ENCODE results near the gene SLC23A1. TPM values are rescaled to one million over a fixed set of nuclear protein-coding genes. Genes with fewer than 3 reads are reported as not detected.

SLC23A1 gene
- total and polyA plus RNA-seq, 2 of the 13 experiments (the other 11 are each of a cell fraction or from before 2014, with no cell fraction given) = 6.0 to 6.6 TPM

DNA sequence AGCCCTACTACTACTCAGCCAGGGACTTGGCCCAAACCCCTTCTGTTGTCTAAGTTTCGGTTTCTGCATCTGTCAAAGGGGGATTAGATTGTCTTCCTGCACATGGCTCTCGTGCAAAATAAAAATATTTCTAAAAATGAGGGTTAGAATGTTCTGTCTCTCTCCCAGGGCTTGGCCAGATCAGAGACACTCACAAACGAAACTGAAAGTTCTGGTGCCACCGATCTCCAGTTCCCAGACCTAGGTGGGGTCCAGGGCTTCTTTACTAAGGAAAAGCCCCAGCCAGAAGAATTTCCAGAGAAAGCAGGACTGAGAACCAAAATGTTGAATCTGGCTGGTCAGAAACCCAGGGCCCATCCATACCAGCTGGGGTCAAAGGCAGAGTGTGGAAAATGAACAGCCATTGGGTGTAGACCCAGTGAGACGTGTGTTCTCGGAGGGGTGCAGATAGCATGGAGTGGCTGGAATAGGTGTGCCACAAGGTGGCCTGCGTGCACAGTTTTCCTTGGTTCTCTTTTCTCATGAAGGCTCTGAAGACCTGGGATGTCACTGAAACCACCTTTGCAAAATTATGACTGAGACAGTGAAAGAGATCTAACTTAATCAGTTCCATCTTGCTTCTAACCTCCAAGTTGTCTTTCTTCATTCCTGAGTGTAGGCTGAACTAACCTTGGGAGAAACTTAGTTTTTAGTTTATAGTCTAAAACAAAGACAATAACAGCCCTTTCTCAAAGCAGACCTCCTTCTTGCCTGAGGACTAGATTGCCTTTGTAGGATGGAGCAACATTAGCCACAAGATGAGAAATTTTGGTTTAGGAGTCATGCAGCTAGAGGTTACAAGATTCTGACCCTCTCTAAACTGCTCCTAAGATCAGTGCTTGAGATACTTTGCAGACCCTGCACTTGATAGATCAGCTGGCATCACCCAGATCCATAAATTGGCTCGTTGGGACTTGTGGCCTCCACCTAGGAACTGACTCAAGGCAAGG is 2.3 kb upstream of the SLC23A1 start (continued):
- no peak for TF ChIP-seq NONO (IDR thresholded peaks at IDR 0.05)
- no peak for TF ChIP-seq NONO (CRISPR knock-in tag; conservative IDR thresholded peaks at IDR 0.05)
- TF ChIP-seq, protein P1, sequence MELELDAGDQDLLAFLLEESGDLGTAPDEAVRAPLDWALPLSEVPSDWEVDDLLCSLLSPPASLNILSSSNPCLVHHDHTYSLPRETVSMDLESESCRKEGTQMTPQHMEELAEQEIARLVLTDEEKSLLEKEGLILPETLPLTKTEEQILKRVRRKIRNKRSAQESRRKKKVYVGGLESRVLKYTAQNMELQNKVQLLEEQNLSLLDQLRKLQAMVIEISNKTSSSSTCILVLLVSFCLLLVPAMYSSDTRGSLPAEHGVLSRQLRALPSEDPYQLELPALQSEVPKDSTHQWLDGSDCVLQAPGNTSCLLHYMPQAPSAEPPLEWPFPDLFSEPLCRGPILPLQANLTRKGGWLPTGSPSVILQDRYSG (CRISPR knock-in tag; IDR thresholded peaks at IDR 0.05) = no peak
- peak; percentile 64 for TF ChIP-seq RAD21 (CRISPR knock-in tag; IDR thresholded peaks at IDR 0.05)
- no peak for TF ChIP-seq HOXA9 (CRISPR knock-in tag; IDR thresholded peaks at IDR 0.05; ENCODE audit: borderline replicate concordance)
- TF ChIP-seq CENPT (CRISPR knock-in tag; IDR thresholded peaks at IDR 0.05; ENCODE audit: low read depth) = no peak
- TF ChIP-seq, protein P2, sequence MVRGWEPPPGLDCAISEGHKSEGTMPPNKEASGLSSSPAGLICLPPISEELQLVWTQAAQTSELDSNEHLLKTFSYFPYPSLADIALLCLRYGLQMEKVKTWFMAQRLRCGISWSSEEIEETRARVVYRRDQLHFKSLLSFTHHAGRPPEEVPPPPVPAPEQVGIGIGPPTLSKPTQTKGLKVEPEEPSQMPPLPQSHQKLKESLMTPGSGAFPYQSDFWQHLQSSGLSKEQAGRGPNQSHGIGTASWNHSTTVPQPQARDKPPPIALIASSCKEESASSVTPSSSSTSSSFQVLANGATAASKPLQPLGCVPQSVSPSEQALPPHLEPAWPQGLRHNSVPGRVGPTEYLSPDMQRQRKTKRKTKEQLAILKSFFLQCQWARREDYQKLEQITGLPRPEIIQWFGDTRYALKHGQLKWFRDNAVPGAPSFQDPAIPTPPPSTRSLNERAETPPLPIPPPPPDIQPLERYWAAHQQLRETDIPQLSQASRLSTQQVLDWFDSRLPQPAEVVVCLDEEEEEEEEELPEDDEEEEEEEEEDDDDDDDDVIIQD (CRISPR knock-in tag; IDR thresholded peaks at IDR 0.05; ENCODE audit: low read depth) = 0 out of 2 replicates have a peak, but pooled peaks have one; percentile 14
- TF ChIP-seq TCF7L2 (IDR thresholded peaks at IDR 0.05; ENCODE audit: low read depth, low read length) = no peak
- TF ChIP-seq, protein P3, sequence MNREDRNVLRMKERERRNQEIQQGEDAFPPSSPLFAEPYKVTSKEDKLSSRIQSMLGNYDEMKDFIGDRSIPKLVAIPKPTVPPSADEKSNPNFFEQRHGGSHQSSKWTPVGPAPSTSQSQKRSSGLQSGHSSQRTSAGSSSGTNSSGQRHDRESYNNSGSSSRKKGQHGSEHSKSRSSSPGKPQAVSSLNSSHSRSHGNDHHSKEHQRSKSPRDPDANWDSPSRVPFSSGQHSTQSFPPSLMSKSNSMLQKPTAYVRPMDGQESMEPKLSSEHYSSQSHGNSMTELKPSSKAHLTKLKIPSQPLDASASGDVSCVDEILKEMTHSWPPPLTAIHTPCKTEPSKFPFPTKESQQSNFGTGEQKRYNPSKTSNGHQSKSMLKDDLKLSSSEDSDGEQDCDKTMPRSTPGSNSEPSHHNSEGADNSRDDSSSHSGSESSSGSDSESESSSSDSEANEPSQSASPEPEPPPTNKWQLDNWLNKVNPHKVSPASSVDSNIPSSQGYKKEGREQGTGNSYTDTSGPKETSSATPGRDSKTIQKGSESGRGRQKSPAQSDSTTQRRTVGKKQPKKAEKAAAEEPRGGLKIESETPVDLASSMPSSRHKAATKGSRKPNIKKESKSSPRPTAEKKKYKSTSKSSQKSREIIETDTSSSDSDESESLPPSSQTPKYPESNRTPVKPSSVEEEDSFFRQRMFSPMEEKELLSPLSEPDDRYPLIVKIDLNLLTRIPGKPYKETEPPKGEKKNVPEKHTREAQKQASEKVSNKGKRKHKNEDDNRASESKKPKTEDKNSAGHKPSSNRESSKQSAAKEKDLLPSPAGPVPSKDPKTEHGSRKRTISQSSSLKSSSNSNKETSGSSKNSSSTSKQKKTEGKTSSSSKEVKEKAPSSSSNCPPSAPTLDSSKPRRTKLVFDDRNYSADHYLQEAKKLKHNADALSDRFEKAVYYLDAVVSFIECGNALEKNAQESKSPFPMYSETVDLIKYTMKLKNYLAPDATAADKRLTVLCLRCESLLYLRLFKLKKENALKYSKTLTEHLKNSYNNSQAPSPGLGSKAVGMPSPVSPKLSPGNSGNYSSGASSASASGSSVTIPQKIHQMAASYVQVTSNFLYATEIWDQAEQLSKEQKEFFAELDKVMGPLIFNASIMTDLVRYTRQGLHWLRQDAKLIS (CRISPR knock-in tag; IDR thresholded peaks at IDR 0.05) = no peak
- no peak for TF ChIP-seq ZNF883 (CRISPR knock-in tag; IDR thresholded peaks at IDR 0.05; ENCODE audit: not compliant biosample characterization)
- TF ChIP-seq ARID2 (CRISPR knock-in tag; IDR thresholded peaks at IDR 0.05; ENCODE audit: borderline replicate concordance) = 0 out of 2 replicates have a peak, but pooled peaks have one; percentile 17
- no peak for TF ChIP-seq THYN1 (CRISPR knock-in tag; IDR thresholded peaks at IDR 0.05; ENCODE audit: borderline replicate concordance, low read depth)
- 0 out of 2 replicates have a peak, but pooled peaks have one; percentile 27 for TF ChIP-seq ZSCAN9 (CRISPR knock-in tag; IDR thresholded peaks at IDR 0.05; ENCODE audit: borderline replicate concordance)
- TF ChIP-seq SKI (IDR thresholded peaks at IDR 0.05; ENCODE audit: partially characterized antibody) = no peak
- TF ChIP-seq POLR2G (IDR thresholded peaks at IDR 0.05; ENCODE audit: low read depth, low read length) = peak; percentile 69
- TF ChIP-seq, protein P4, sequence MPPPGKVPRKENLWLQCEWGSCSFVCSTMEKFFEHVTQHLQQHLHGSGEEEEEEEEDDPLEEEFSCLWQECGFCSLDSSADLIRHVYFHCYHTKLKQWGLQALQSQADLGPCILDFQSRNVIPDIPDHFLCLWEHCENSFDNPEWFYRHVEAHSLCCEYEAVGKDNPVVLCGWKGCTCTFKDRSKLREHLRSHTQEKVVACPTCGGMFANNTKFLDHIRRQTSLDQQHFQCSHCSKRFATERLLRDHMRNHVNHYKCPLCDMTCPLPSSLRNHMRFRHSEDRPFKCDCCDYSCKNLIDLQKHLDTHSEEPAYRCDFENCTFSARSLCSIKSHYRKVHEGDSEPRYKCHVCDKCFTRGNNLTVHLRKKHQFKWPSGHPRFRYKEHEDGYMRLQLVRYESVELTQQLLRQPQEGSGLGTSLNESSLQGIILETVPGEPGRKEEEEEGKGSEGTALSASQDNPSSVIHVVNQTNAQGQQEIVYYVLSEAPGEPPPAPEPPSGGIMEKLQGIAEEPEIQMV (CRISPR knock-in tag; IDR thresholded peaks at IDR 0.05; ENCODE audit: low read depth) = no peak
- 0 out of 2 replicates have a peak, but pooled peaks have one; percentile 27 for TF ChIP-seq NFYB (CRISPR knock-in tag; IDR thresholded peaks at IDR 0.05)
- no peak for TF ChIP-seq ZNF670 (CRISPR knock-in tag; IDR thresholded peaks at IDR 0.05; ENCODE audit: borderline replicate concordance)
- no peak for TF ChIP-seq CCAR2 (optimal IDR thresholded peaks at IDR 0.05; ENCODE audit: low read depth, low read length)
- peak; percentile 22; the same call in 1 of the 2 replicates for TF ChIP-seq KAT7 (CRISPR knock-in tag; IDR thresholded peaks at IDR 0.05; ENCODE audit: borderline replicate concordance)
- TF ChIP-seq CHD2 (IDR thresholded peaks at IDR 0.05; ENCODE audit: low read depth, low read length) = no peak

Data from HepG2 (cell line).